GM21381 (cell line): ENCODE data around the gene GPR137B.
A peak's percentile ranks its signal among the peaks of the same experiment; 100 is the strongest.
"Not testable (repeated sequence)": the region's sequence is repeated elsewhere in the genome, so short reads cannot be mapped to it uniquely, and the experiment has no call there.

Experiments
- ATAC-seq: cut with Tn5 transposase; IDR thresholded peaks from one replicate; pipeline ENCODE4 v1.9.1; 2021; ENCODE audit warnings: mild to moderate bottlenecking, moderate library complexity; ENCODE audit not compliant: unreplicated experiment

The GPR137B gene, protein sequence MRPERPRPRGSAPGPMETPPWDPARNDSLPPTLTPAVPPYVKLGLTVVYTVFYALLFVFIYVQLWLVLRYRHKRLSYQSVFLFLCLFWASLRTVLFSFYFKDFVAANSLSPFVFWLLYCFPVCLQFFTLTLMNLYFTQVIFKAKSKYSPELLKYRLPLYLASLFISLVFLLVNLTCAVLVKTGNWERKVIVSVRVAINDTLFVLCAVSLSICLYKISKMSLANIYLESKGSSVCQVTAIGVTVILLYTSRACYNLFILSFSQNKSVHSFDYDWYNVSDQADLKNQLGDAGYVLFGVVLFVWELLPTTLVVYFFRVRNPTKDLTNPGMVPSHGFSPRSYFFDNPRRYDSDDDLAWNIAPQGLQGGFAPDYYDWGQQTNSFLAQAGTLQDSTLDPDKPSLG

DNA sequence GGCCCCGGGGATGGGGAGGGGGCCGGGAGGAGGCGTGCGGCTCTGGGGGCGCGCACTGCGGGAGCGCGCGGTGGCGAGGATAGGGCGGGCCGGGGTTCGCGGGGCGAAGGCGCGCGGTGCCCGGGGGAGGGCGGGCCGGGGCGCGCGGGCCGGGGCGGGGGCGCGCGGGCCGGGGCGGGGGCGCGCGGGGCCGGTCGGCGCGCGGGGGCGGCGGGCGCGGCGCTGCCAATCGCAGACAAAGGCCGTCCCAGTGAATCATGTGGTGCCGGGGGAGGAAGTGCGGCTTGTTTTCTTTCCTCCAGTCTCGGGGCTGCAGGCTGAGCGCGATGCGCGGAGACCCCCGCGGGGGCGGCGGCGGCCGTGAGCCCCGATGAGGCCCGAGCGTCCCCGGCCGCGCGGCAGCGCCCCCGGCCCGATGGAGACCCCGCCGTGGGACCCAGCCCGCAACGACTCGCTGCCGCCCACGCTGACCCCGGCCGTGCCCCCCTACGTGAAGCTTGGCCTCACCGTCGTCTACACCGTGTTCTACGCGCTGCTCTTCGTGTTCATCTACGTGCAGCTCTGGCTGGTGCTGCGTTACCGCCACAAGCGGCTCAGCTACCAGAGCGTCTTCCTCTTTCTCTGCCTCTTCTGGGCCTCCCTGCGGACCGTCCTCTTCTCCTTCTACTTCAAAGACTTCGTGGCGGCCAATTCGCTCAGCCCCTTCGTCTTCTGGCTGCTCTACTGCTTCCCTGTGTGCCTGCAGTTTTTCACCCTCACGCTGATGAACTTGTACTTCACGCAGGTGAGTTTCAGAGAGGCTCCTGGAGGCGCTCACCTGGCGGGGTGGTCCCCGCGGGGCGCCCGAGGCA is at the start of gene GPR137B:
GPR137B (plus strand) TSS at position 287 of the 851 bp plus-strand sequence; CDS start at position 371, 84 bp downstream.
- peak; percentile 53 for ATAC-seq

DNA sequence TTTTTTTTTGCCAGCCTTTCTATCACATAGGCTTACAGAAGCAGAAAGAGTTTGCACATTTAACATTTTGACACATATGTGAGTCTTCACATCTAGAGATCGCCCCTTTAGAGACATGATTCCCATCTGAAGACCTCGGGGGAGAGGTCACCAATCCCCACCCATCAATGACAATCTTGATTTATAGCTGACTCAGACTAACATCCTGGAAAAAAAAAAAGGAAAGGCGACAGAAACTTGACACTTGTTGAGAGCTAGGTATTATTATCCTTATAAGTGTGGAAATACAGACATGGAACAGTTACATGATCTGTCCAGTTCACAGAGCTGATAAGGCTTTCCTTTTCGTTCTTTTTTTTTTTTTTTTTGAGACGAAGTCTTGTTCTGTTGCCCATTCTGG is 49.4 kb upstream of the GPR137B start:
- ATAC-seq: no peak

DNA sequence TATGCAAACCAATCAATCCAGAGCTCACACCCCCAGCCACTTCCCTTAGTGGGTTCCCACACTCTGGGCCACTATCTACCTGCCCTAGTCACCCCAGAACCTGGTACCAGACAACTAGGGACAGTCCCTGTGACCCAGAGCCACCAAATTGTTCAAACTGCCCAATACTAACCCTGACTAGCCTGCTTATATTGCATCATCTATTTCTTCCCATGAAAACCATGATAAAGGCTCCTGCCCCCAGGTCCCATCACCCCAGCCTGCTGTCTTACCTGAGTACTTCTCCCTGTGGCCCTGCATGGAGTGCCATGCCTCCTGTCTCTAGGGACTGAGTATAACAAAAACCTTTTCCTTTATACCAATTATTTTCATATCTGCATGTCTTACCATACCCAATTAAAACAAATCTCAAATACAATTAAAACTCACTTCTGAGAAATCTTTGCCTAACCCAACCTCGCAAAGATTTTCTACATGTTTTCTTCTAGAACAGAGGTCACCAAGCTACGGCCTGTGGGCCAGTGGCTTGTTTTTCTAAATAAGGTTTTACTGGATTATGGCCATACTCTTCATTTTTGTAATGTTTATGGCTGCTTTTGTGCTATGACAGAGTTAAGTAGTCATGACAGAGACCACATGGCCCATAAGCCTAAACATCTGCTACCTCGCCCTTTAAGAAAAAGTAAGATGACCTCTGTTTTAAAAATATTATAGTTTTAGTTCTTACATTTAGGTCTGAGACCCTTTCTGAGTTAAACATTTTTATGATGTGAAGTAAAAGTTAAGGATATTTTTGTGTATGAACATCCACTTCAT is 46.4 kb upstream of the GPR137B start:
- ATAC-seq: no peak

DNA sequence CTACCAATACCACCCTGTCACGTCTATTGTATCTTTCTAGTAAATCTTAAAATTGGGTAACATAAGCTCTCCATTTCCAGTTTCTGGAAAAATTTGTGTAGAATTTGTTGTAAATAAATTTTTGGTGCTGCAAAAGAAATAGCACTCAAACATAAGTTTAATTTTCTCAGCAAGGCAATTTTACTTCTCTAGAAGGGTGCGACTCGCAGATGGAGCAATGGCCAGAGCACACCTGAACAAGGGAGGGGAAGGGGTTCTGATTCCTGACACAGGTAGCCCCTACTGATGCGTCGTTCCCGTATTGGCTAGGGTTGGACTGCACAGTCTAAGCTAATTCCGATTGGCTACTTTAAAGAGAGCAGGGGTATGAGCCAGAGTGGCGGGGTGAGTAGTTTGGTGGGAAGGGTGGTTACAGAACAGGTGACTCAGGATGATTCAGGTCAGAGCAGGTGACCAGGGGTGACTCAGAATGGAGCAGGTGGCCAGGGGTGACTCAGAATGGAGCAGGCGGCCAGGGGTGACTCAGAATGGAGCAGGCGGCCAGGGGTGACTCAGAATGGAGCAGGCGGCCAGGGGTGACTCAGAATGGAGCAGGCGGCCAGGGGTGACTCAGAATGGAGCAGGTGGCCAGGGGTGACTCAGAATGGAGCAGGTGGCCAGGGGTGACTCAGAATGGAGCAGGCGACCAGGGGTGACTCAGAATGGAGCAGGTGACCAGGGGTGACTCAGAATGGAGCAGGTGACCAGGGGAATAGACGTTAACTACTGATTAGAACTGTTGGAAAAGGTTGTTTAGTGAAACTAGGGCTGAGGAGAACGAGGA is 45.5 kb upstream of the GPR137B start:
- not testable (repeated sequence) for ATAC-seq

DNA sequence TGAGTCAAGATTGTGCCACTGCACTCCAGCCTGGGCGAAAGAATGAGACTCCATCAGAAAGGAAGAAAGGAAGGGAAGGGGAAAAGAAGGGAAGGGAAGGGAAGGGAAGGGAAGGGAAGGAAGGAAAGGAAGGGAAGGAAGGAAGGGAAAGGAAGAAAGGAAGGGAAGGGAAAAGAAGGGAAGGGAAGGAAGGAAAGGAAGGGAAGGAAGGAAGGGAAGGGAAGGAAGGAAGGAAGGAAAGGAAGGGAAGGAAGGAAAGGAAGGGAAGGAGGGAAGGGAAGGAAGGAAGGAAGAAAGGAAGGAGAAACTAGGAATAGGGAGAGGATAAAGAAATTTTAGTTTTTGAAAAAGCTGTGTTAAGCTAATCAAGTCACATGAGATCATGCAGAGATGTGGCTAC is 44.1 kb upstream of the GPR137B start:
- no peak for ATAC-seq

DNA sequence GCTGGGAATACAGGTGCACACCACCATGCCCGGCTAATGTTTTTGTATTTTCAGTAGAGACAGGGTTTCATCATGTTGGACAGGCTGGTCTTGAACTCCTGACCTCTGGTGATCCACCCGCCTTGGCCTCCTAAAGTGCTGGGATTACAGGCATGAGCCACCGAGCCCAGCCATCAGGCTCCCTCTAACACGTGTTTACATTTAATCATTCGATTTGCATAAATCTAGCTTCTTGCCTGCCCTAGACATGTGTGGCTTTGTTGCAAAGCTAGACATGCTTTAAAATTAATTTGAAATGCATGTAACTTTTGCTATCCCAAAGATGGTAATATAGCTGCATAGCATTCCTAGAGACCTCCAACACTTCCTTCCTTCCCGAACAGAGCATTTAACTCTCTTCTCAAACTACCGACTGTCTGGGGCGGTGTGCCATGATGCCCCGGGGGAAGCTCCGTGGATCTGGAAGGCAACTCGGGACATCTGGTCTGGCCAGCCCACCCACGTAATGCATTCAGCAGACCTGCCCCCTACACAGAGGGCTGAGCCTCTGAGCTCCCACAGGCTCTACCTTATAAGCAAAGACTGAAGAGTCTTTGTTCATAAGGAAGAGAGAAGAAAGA is 42.9 kb upstream of the GPR137B start:
- ATAC-seq: no peak

DNA sequence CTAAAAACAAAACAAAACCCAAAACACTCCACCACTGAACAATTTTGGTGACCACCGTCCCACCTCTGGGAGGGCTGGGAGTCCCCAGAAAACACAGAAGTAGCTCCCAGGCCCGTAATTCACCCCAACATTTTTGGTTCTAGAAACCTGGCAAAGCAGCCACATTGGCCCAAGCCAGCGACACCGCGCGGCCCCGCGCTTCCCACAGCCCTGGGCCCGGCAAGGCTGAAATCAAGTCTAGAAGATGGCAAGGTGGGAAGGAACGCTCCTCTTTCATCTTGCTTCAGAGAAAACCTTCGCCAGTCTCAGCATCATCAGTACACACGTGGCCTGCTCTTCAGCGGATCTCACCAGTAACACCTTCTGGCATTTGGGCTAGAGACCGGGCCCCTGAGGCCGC is 41.5 kb upstream of the GPR137B start:
- ATAC-seq: no peak

DNA sequence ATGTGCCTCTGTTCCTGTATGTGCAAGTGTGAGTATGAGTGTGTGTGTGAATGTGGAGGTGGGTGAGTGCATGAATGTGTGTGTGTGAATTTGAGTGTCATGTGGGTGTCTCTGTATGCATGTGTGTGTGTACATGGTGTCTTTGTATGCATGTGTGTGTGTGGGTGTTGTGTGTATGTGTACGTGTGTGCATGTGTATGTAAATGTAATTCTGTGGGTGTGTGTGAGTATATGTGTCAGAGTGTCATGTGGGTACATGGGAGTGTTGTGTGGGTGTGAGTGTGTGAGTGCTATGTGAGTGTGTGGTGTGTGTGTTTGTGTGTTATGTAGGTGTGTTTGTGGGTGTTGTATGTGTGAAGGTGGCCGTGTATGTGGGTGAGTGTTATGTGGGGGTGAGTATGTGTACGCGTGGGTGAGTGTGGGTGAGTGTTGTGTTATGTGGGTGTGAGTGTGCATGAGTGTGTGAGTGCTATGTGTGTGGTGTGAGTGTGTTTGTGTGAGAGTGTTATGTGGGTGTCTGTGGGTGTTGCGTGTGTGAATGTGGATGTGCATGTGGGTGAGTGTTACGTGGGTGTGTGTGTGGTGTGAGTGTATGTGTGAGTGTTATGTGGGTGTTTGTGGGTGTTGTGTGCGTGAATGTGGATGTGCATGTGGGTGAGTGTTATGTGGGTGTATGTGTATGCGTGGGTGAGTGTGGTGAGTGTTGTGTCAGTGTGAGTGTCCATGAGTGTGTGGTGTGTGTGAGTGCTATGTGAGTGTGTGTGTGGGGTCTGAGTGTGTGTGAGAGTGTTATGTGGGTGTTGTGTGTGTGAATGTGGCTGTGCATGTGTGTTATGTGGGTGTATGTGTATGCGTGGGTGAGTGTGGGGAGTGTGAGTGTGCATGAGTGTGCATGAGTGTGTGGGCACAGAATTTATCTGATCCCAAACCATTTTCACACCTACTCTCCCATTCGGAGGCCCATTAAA is 40.8 kb upstream of the GPR137B start:
- ATAC-seq: no peak

DNA sequence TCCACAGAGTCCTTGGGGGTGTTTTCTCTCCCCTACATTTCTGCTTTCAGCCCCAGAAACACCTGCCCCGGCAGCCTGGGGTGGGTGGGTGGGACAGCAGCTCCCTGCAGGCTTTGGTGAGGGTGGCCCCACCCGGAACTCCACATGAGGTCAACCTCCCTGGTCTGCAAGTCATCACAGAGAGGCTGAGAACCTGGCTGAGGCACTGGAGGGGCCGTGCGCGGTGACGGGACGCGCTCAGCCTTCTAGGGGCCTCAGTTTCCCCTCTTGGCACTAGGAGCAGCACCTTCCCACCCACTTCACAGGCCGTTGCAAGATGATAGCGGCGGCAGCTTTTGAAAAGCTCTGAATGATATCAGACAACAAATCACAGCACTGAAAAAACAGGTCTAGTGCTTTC is 39.7 kb upstream of the GPR137B start:
- ATAC-seq: no peak

DNA sequence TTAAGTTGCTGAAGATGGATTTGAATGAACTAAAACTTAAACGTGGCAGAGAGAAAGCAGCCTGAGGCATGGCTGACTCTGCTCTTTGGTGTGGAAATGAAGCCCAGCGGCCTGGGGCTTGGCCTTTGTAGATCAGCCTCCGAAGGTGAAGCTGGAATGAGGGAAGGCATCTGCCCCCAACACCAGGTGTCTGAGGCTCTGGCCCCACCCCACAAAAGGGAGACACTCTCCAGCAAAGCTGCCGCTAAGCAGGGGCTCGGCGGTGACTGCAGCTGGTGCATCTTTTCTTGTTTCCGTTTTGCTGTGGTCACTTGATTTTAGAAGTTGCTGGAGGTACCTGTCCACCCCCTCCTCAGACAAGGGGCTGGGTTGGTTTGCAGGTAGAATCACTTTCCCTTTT is 39.3 kb upstream of the GPR137B start:
- no peak for ATAC-seq

DNA sequence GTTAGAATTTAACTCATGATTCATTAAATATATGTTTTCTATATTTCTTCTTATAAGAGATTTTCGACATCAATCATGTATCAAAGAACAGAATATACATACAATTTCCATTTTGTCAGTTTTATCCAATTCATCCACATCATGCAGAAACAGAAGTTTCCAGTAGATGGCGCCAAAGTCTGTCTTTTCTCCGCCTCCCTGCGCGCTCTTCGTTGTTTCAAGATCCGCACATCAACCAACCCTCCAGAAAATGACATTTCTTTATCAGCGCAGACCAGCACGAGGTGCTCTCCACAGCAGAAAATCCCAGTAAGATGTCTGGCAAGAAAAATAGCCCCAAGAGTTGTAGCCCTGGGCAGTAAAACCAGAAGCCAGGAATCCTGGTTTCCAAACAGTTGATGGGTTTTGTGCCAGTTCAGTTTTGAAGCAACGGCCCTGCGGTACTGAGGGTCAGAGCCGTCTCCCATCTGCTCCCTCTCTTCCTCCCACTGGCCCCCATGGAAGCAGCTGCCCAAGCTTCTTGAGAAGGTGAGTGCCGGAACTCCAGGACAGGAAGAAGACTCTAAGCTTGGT is 38.6 kb upstream of the GPR137B start:
- no peak for ATAC-seq

DNA sequence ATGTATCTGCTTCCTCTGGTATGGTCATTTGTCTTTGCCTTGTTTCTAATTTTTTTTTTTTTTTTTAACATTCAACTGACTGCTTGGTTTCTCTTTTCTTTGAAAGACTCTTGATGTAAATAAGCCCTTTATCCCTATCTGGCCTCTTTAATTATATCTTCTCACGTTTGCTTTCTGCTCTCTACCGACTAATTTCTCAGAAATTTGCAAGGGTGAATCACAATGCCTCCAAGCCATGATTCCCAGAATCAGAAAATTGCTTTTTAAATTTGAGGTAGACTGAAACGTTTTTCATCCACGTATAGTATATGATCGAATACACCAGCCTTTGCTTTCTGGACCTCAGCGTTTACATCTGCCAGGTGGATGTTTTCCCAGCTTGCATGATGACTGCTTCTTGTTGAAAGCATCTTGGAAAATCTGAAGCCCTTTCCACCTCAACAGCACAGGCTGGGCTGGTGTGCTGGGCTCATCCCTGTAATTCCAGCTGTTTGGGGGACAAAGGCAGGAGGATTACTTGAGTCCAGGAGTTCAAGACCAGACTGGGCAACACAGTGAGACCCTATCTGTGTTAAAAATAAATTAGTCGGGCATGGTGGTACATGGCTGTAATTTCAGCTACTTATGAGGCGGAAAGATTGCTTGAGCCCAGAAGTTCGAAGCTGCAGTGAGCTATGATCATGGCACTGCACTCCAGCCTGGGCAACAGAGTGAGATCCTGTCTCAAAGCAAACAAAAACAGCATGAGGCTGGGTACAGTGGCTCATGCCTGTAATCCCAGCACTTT is 35.0 kb upstream of the GPR137B start:
- ATAC-seq: no peak

DNA sequence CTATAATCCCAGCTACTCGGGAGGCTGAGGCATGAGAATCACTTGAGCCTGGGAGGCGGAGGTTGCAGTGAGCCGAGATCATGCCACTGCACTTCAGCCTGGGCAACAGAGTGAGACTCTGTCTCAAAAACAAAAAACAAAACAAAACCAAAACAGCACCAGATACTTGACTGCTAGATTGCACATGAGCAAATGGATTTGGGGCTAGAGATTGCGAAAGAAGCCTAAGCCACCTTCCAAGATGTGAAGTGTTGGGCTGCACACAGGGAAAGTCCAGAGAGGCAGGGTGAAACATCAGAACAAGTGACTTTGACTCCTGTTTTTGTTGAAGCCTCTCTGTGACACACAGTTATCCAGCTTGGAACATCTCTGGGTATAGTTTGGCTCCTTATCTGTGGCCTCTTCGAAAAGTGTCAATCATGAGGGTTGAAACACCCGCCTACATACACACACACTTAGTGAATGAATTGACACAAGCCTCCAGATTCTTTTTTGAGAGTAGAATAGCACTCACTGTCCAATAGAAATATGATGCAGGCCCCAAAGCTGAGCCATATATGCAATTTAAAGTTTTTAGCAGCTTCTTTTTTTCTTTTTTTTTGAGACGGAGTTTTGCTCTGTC is 34.2 kb upstream of the GPR137B start:
- ATAC-seq: no peak

DNA sequence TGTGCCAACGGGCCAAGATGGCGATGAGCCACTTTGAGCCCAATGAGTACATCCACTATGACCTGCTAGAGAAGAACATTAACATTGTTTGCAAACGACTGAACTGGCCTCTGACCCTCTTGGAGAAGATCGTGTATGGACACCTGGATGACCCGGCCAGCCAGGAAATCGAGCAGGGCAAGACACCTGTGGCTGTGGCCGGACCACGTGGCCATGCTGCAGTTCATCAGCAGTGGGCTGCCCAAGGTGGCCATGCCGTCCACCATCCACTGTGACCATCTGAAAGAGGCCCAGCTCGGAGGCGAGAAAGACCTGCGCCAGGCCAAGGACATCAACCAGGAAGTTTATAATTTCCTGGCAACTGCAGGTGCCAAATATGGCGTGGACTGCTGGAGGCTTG is 32.2 kb upstream of the GPR137B start:
- no peak for ATAC-seq

DNA sequence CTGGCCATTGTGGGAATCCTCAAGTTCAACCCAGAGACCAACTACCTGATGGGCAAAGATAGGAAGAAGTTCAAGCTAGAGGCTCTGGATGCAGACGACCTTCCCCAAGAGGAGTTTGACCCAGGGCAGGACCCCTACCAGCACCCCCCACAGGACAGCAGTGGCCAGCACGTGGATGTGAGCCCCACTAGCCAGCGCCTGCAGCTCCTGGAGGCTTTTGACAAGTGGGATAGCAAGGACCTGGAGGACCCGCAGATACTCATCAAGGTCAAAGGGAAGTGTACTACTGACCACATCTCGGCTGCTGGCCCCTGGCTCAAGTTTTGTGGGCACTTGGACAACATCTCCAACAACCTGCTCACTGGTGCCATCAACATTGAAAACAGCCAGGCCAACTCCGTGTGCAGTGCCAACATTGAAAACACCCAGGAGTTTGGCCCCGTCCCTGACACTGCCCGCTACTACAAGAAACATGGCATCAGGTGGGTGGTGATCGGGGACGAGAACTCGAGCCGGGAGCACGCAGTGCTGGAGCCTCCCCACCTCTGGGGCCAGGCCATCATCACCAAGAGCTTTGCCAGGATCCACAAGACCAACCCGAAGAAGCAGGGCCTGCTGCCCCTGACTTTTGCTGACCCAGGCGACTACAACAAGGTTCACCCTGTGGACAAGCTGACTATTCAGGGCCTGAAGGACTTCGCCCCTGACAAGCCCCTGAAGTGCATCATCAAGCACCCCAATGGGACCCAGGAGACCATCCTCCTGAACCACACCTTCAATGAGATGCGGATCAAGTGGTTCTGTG is 30.6 kb upstream of the GPR137B start:
- no peak for ATAC-seq

DNA sequence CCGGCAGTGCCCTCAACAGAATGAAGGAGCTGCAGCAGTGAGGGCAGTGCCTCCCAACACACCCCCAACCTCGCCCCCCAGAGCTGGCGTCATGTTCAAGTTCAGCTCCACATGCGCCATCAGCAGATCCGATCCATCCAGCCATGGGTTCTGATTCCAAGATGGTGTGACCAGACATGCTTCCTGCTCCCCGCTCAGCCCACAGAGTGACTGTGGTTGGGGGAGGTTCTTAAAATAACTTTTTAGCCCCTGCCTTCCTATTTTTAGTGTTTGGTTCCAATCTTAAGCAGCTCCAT is 30.1 kb upstream of the GPR137B start:
- no peak for ATAC-seq
